Keratinocyte (primary cell): ENCODE measurements around the gene SSBP1. TPM values are rescaled to one million over a fixed set of nuclear protein-coding genes. Genes with fewer than 3 reads are reported as not detected.

Experiments used
- DNase-seq: peaks from one replicate; pipeline ENCODE4 v3.0.0-alpha.2; 2011; ENCODE audit warnings: low read depth, missing footprints, low spot score
- FAIRE-seq: peaks from 2 replicates; lab custom pipeline; 2011; peaks lifted over from hg19 to GRCh38; lab: Jason Lieb, UNC
- H2AFZ ChIP-seq: 2 replicates; pipeline ENCODE4 v1.6.0; 2012; ENCODE audit warnings: low read length, control low read depth, inconsistent platforms; ENCODE audit not compliant: control insufficient read depth
- H3K27ac ChIP-seq: 2 replicates; pipeline ENCODE4 v1.5.1; 2011; ENCODE audit warnings: low read length; ENCODE audit not compliant: control insufficient read depth, insufficient read depth
- H3K27me3 ChIP-seq: 3 replicates; pipeline ENCODE4 v1.6.0; 2011; ENCODE audit warnings: low read length; ENCODE audit not compliant: control insufficient read depth, insufficient read depth; ENCODE audit errors: extremely low read depth
- H3K36me3 ChIP-seq, 2 experiments: 2 replicates in 1 of 2; 3 replicates in 1 of 2; pipeline ENCODE4 v1.5.1; 2011; ENCODE audit warnings: low read length in 2 of 2, mild to moderate bottlenecking in 1 of 2; ENCODE audit not compliant: control insufficient read depth in 2 of 2, insufficient read depth in 2 of 2; ENCODE audit errors: extremely low read depth in 1 of 2
- H3K4me1 ChIP-seq: 3 replicates; pipeline ENCODE4 v1.5.1; 2011; ENCODE audit warnings: low read length; ENCODE audit not compliant: control insufficient read depth, insufficient read depth; ENCODE audit errors: extremely low read depth
- H3K4me2 ChIP-seq: 3 replicates; pipeline ENCODE4 v1.6.0; 2011; ENCODE audit warnings: low read depth, low read length; ENCODE audit not compliant: control insufficient read depth, insufficient read depth; ENCODE audit errors: extremely low read depth
- H3K4me3 ChIP-seq, 3 experiments: fragments of 200-600 bp in 1 of 3; sonication (generic) in 1 of 3; 2 replicates in 2 of 3; 3 replicates in 1 of 3; pipeline ENCODE4 v1.5.1; 2011 to 2016; ENCODE audit warnings: low read length in 3 of 3, mild to moderate bottlenecking in 3 of 3, control low read depth in 2 of 3, inconsistent platforms in 1 of 3, low read depth in 1 of 3, mixed read lengths in 1 of 3, mixed run types in 1 of 3, moderate library complexity in 1 of 3; ENCODE audit not compliant: control insufficient read depth in 2 of 3, insufficient read depth in 2 of 3; ENCODE audit errors: extremely low read depth in 1 of 3
- H3K79me2 ChIP-seq: 2 replicates; pipeline ENCODE4 v1.6.0; 2012; ENCODE audit warnings: low read length; ENCODE audit not compliant: control insufficient read depth, insufficient read depth
- H3K9ac ChIP-seq: 3 replicates; pipeline ENCODE4 v1.6.0; 2011; ENCODE audit warnings: low read length; ENCODE audit not compliant: control insufficient read depth, insufficient read depth; ENCODE audit errors: extremely low read depth
- H3K9me1 ChIP-seq: 3 replicates; pipeline ENCODE4 v1.6.0; 2011; ENCODE audit warnings: low read length; ENCODE audit not compliant: control insufficient read depth, insufficient read depth; ENCODE audit errors: extremely low read depth
- H3K9me3 ChIP-seq: 2 replicates; pipeline ENCODE4 v1.5.1; 2012; ENCODE audit warnings: low read depth, low read length; ENCODE audit not compliant: control insufficient read depth
- H4K20me1 ChIP-seq: 3 replicates; pipeline ENCODE4 v1.6.0; 2011; ENCODE audit warnings: low read length; ENCODE audit not compliant: control insufficient read depth, insufficient read depth; ENCODE audit errors: extremely low read depth
- CTCF ChIP-seq, 3 experiments: IDR thresholded peaks in 1 of 3; conservative IDR thresholded peaks in 1 of 3; optimal IDR thresholded peaks in 1 of 3; 2 replicates in 2 of 3; 3 replicates in 1 of 3; pipeline versions ENCODE3 to v1.5.1; 2011; ENCODE audit warnings: low read length in 3 of 3, mild to moderate bottlenecking in 3 of 3, moderate library complexity in 2 of 3, control low read depth in 1 of 3, inconsistent platforms in 1 of 3; ENCODE audit not compliant: insufficient read depth in 2 of 3; ENCODE audit errors: extremely low read depth in 1 of 3
- EZH2 ChIP-seq: IDR thresholded peaks from one replicate; pipeline ENCODE4 v1.6.1; 2012; ENCODE audit warnings: inconsistent platforms, mild to moderate bottlenecking, low read length, moderate library complexity
- dilution Hi-C: fragments of 300-500 bp; cut with MboI; formaldehyde crosslinking; loops from one replicate; pipeline ENCODE4 v1.7.0; 2020; ENCODE audit warnings: low sequenced_read_pairs; ENCODE audit not compliant: extremely low pct_ligation_motif_present
- polyA plus RNA-seq, 5 experiments: library from polyadenylated mRNA; depleted of rRNA in 3 of 5; stranded (reverse) in 3 of 5; stranded (forward) in 1 of 5; unstranded in 1 of 5; fragments of >200 nt; gene quantifications; 1 replicate in 1 of 5; 2 replicates in 3 of 5; 3 replicates in 1 of 5; pipeline versions ENCODE4 v1.2.1 to v1.2.3, GENCODE V29; 2011 to 2012; ENCODE audit warnings: missing spikeins in 2 of 5, low read depth in 1 of 5, low replicate concordance in 1 of 5

Gene SSBP1
- polyA plus RNA-seq, 1 donor (not counting 4 experiments of a cell fraction or from before 2014, with no cell fraction given): 244 TPM

DNA sequence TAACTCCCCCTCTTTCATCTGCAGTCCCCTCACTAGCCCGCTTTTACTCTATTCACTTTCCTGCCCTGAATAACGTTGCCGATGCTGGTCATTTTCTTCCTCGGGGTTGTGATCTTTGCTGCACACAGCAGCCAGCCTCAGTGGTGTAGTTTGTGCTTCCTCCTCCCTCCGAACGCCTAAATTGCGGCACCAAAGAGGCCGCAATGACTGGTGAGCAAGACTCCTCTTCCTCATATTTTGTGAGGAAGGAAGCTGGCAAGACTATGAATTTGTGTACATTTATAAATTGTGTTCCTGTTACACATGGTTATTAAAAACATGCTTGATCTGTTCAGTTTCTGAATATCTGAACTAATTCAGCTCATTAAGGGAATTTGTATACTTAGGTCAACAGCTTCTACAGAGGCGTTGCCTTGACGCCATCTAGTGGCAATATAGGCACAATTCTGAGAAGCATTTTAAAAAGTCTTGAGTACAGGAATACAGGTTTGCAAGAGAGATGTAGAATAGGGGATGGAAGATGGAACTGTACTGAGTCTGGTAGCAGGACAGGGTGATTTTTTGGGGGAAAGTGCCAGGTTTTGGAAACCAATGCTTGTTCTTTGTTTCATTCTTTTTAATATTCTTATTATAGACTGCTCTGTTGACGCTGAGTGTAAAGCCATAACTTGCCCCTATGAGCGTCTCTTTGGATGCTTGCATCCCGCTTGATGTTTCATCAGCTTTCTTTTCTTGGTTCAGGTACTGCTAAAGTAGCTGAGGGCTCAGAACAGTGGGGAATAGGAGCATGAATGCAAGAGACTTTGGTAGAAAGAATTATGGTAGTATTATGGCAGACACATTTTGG lies 47.8 kb downstream of the SSBP1 start:
- peak in 2 of 3 experiments; percentile 65 to 67 for TF ChIP-seq CTCF (optimal IDR thresholded peaks at IDR 0.05 in 1 of 3, IDR thresholded peaks at IDR 0.05 in 1 of 3, conservative IDR thresholded peaks at IDR 0.05 in 1 of 3; ENCODE audit: extremely low read depth in 1 of 3, insufficient read depth in 2 of 3, low read length in 3 of 3)
- TF ChIP-seq EZH2: no peak
- FAIRE-seq: peak; percentile 66
- Histone ChIP-seq H2AFZ (no peak overlapping the region), H3K4me3 (no peak overlapping the region), H3K4me2 (no peak overlapping the region), H3K27me3 (no peaks in the 10 kb centered on the region), H3K9me3 (no peaks in the 10 kb centered on the region), H4K20me1 (no peaks in the 10 kb centered on the region), H3K9ac (no peak overlapping the region), H3K27ac (no peak overlapping the region), H3K36me3 (peaks cover 5 to 12% of the 10 kb centered on the region in 2 experiments), H3K4me1 (no peaks in the 10 kb centered on the region), H3K9me1 (no peaks in the 10 kb centered on the region), H3K79me2 (no peaks in the 10 kb centered on the region)
- no peak for DNase-seq
- dilution Hi-C loops: no loop called here

DNA sequence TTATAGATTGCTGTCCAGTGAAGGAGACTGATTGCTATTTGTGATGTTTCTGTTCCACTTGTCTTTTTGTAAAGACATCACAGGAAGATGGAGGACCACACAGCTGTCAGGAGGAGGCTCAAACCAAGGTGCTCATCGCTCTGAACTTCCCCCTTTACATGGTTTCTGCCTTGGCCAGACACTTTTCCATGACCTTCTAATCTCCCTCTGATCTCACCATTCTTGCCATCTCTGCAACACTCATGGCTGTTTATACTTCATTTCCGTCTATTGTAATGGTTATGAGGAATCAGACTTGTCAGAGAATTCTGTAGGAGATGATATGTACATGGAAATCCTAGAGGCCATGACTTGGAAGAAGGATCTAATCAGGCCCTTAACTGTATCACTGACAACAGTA lies 50.1 kb downstream of the SSBP1 start:
- DNase-seq (no peak), FAIRE-seq (no peak)
- Histone ChIP-seq H3K4me3 (no peak overlapping the region), H3K27ac (no peak overlapping the region), H3K79me2 (no peaks in the 10 kb centered on the region), H3K9me3 (no peaks in the 10 kb centered on the region), H3K4me1 (no peaks in the 10 kb centered on the region), H2AFZ (no peak overlapping the region), H3K27me3 (no peaks in the 10 kb centered on the region), H3K4me2 (no peak overlapping the region), H4K20me1 (no peaks in the 10 kb centered on the region), H3K9ac (no peak overlapping the region), H3K36me3 (peaks cover 7 to 12% of the 10 kb centered on the region in 2 experiments), H3K9me1 (no peaks in the 10 kb centered on the region)
- dilution Hi-C loops: no loop called here
- no peak for TF ChIP-seq CTCF (optimal IDR thresholded peaks at IDR 0.05 in 1 of 3, IDR thresholded peaks at IDR 0.05 in 1 of 3, conservative IDR thresholded peaks at IDR 0.05 in 1 of 3; ENCODE audit: extremely low read depth in 1 of 3, insufficient read depth in 2 of 3, low read length in 3 of 3)
- TF ChIP-seq EZH2: no peak
